Neural cell (in vitro differentiated cells): ENCODE results near the gene ATP13A5. TPM values are rescaled to one million over a fixed set of nuclear protein-coding genes. Genes with fewer than 3 reads are reported as not detected.

Source experiments
- H2AFZ ChIP-seq: fragments of 200-600, 300-800 bp; sonication (generic), shearing (Covaris generic); 2 replicates; pipeline ENCODE4 v1.6.0; 2014; ENCODE audit warnings: low read depth, mild to moderate bottlenecking, antibody characterized with exemption, low read length, moderate library complexity
- H3F3A ChIP-seq: fragments of 200-600 bp; shearing (Covaris generic); 2 replicates; pipeline ENCODE4 v1.6.1; 2016; ENCODE audit warnings: mild to moderate bottlenecking, moderate library complexity, mixed read lengths, antibody characterized with exemption, low read length; ENCODE audit not compliant: insufficient read depth, poor library complexity, severe bottlenecking
- H3K27ac ChIP-seq: fragments of 200-600, 300-800 bp; sonication (generic), shearing (Covaris generic); 2 replicates; pipeline ENCODE4 v1.5.1; 2014; ENCODE audit warnings: mild to moderate bottlenecking, low read length, moderate library complexity
- H3K27me3 ChIP-seq: fragments of 300-800, 200-600 bp; sonication (generic), shearing (Covaris generic); 2 replicates; pipeline ENCODE4 v1.6.0; 2014; ENCODE audit warnings: mild to moderate bottlenecking, low read depth, low read length, moderate library complexity; ENCODE audit not compliant: insufficient read depth
- H3K36me3 ChIP-seq: fragments of 300-800, 200-600 bp; sonication (generic), shearing (Covaris generic); 2 replicates; pipeline ENCODE4 v1.5.1; 2014; ENCODE audit warnings: mild to moderate bottlenecking, antibody characterized with exemption, low read length, moderate library complexity; ENCODE audit not compliant: insufficient read depth
- H3K4me2 ChIP-seq: fragments of 300-800, 200-600 bp; sonication (generic), shearing (Covaris generic); 2 replicates; pipeline ENCODE4 v1.6.0; 2014; ENCODE audit warnings: mild to moderate bottlenecking, low read length
- H3K4me3 ChIP-seq: fragments of 300-800, 200-600 bp; sonication (generic), shearing (Covaris generic); 2 replicates; pipeline ENCODE4 v1.5.1; 2014; ENCODE audit warnings: mild to moderate bottlenecking, low read length, moderate library complexity
- H3K79me2 ChIP-seq: fragments of 200-600 bp; shearing (Covaris generic); replicated peaks from 2 replicates; pipeline ENCODE4 v1.6.0; 2014; ENCODE audit warnings: mild to moderate bottlenecking, low read length, moderate library complexity; ENCODE audit not compliant: insufficient read depth
- H3K9ac ChIP-seq: fragments of 300-800, 200-600 bp; sonication (generic), shearing (Covaris generic); 2 replicates; pipeline ENCODE4 v1.6.1; 2016; ENCODE audit warnings: mild to moderate bottlenecking, low read length, mixed read lengths
- H3K9me2 ChIP-seq: fragments of 200-600 bp; shearing (Covaris generic); 2 replicates; pipeline ENCODE4 v1.6.1; 2016; ENCODE audit warnings: mild to moderate bottlenecking, low read length, mixed read lengths; ENCODE audit not compliant: insufficient read depth
- H3K9me3 ChIP-seq: fragments of 200-600, 300-800 bp; sonication (generic), shearing (Covaris generic); 2 replicates; pipeline ENCODE4 v1.6.1; 2016; ENCODE audit warnings: mild to moderate bottlenecking, mixed run types, low read length, moderate library complexity, mixed read lengths
- H4K20me1 ChIP-seq: fragments of 200-600 bp; shearing (Covaris generic); 2 replicates; pipeline ENCODE4 v1.6.1; 2016; ENCODE audit warnings: mild to moderate bottlenecking, mixed run types; ENCODE audit not compliant: insufficient read depth
- CTCF ChIP-seq: fragments of 450-650 bp; IDR thresholded peaks from 2 replicates; pipeline ENCODE4 v1.5.1; 2014; ENCODE audit warnings: antibody characterized with exemption, mild to moderate bottlenecking, moderate library complexity; ENCODE audit not compliant: poor library complexity, severe bottlenecking
- EP300 ChIP-seq: fragments of 450-650 bp; conservative IDR thresholded peaks from 2 replicates; pipeline ENCODE4 v1.6.1; 2014; ENCODE audit warnings: antibody characterized with exemption, mild to moderate bottlenecking, moderate library complexity; ENCODE audit not compliant: poor library complexity, severe bottlenecking
- EZH2 ChIP-seq: fragments of 200-600, 300-800 bp; shearing (Covaris generic), sonication (generic); IDR thresholded peaks from 2 replicates; pipeline ENCODE4 v1.6.1; 2014; ENCODE audit warnings: antibody characterized with exemption, low read length, borderline replicate concordance, mild to moderate bottlenecking; ENCODE audit not compliant: insufficient read depth, poor library complexity, severe bottlenecking
- MXI1 ChIP-seq: fragments of 450-650 bp; conservative IDR thresholded peaks from 2 replicates; pipeline ENCODE4 v1.6.1; 2014; ENCODE audit warnings: antibody characterized with exemption, mild to moderate bottlenecking; ENCODE audit not compliant: poor library complexity, severe bottlenecking
- POLR2AphosphoS5 ChIP-seq: IDR thresholded peaks from 2 replicates; pipeline ENCODE4 v1.6.1; 2012
- RAD21 ChIP-seq: fragments of 450-650 bp; conservative IDR thresholded peaks from 2 replicates; pipeline ENCODE4 v1.6.1; 2014; ENCODE audit warnings: antibody characterized with exemption, mild to moderate bottlenecking, moderate library complexity
- REST ChIP-seq: IDR thresholded peaks from 2 replicates; pipeline ENCODE4 v1.6.1; 2012; ENCODE audit warnings: borderline replicate concordance
- SMC3 ChIP-seq: fragments of 450-650 bp; conservative IDR thresholded peaks from 2 replicates; pipeline ENCODE4 v1.6.1; 2014; ENCODE audit warnings: antibody characterized with exemption, mild to moderate bottlenecking, moderate library complexity; ENCODE audit not compliant: poor library complexity
- TAF1 ChIP-seq: IDR thresholded peaks from 2 replicates; pipeline ENCODE4 v1.6.1; 2012; ENCODE audit warnings: low read depth
- polyA plus RNA-seq: library from polyadenylated mRNA; depleted of rRNA; stranded (reverse); fragments of >200 nt; gene quantifications from 2 replicates; pipeline ENCODE4 v1.2.3, GENCODE V29; 2014

The ATP13A5 gene
- polyA plus RNA-seq, 1 donor from 2014 or later, result 0.28 TPM

- no peak overlapping the region for H2AFZ ChIP-seq
- H3K9me2 ChIP-seq, result no peaks in the 10 kb centered on the region
- no peaks in the 10 kb centered on the region for H3K27me3 ChIP-seq
- no peak for TF ChIP-seq TAF1
- no peak for TF ChIP-seq CTCF
- TF ChIP-seq REST, result no peak
- no peak for TF ChIP-seq RAD21
- TF ChIP-seq MXI1, result no peak
- no peak for TF ChIP-seq EZH2
- TF ChIP-seq EP300, result no peak
- TF ChIP-seq SMC3, result no peak
- no peak for TF ChIP-seq POLR2AphosphoS5
- no peak overlapping the region for H3K9ac ChIP-seq
- no peak overlapping the region for H3K4me2 ChIP-seq
- no peaks in the 10 kb centered on the region for H3K79me2 ChIP-seq
- H3K27ac ChIP-seq, result no peak overlapping the region
- no peaks in the 10 kb centered on the region for H4K20me1 ChIP-seq
- H3K4me3 ChIP-seq, result no peak overlapping the region
- no peaks in the 10 kb centered on the region for H3K9me3 ChIP-seq
- H3K36me3 ChIP-seq, result no peaks in the 10 kb centered on the region
- H3F3A ChIP-seq, result no peaks in the 10 kb centered on the region
These were observed 13.3 kb upstream of the ATP13A5 start for GRCh38 chr3:193391902-193392301.

- no peaks in the 10 kb centered on the region for H3K79me2 ChIP-seq
- no peaks in the 10 kb centered on the region for H3K9me3 ChIP-seq
- H3K27me3 ChIP-seq, result no peaks in the 10 kb centered on the region
- no peaks in the 10 kb centered on the region for H3K36me3 ChIP-seq
- no peaks in the 10 kb centered on the region for H3K9me2 ChIP-seq
- TF ChIP-seq EP300, result no peak
- no peak for TF ChIP-seq POLR2AphosphoS5
- no peak for TF ChIP-seq RAD21
- TF ChIP-seq EZH2, result no peak
- no peak for TF ChIP-seq MXI1
- no peak for TF ChIP-seq REST
- TF ChIP-seq CTCF, result no peak
- no peak for TF ChIP-seq TAF1
- H3K4me3 ChIP-seq, result no peak overlapping the region
- H4K20me1 ChIP-seq, result no peaks in the 10 kb centered on the region
- no peak overlapping the region for H2AFZ ChIP-seq
- H3F3A ChIP-seq, result no peaks in the 10 kb centered on the region
- H3K9ac ChIP-seq, result no peak overlapping the region
- H3K27ac ChIP-seq, result no peak overlapping the region
- no peak overlapping the region for H3K4me2 ChIP-seq
These were observed 10.8 kb upstream of the ATP13A5 start for GRCh38 chr3:193389335-193389734.
